NAMALWA (cell line): ENCODE measurements around the gene PNKP.
A peak's percentile ranks its signal among the peaks of the same experiment; 100 is the strongest.

Experiments used
- DNase-seq: peaks from one replicate; pipeline ENCODE4 v3.0.0-alpha.2; 2015; ENCODE audit warnings: low spot score

PNKP gene

DNA sequence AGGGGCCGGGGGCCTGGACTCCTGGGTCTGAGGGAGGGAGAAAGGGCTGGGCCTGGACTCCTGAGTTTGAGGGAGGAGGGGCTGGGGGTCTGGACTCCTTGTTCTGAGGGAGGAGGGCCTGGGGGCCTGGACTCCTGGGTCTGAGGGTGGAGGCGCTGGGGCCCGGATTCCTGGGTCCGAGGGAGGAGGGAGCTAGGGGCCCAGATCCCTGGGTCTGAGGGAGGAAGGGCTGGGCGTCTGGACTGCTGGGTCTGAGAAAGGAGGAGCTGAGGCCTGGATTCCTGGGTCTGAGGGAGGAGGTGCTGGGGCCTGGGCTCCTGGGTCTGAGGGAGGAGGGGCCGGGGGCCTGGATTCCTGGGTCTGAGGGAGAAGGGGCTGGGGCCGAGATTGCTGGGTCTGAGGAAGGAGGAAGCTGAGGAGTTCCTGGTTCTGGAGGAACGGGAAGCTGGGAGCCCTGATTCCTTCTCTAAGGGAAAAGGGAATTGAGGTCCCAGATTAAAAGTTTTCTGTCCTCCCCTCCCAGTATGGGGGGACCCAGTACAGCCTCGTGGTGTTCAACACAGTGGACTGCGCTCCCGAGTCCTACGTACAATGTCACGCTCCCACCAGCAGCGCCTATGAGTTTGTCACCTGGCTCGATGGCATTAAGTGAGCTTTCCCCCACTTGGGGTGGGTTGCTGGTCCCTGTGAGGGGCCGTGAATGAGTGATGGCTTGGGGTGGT, 48.6 kb downstream of the PNKP start:
- DNase-seq = no peak

DNA sequence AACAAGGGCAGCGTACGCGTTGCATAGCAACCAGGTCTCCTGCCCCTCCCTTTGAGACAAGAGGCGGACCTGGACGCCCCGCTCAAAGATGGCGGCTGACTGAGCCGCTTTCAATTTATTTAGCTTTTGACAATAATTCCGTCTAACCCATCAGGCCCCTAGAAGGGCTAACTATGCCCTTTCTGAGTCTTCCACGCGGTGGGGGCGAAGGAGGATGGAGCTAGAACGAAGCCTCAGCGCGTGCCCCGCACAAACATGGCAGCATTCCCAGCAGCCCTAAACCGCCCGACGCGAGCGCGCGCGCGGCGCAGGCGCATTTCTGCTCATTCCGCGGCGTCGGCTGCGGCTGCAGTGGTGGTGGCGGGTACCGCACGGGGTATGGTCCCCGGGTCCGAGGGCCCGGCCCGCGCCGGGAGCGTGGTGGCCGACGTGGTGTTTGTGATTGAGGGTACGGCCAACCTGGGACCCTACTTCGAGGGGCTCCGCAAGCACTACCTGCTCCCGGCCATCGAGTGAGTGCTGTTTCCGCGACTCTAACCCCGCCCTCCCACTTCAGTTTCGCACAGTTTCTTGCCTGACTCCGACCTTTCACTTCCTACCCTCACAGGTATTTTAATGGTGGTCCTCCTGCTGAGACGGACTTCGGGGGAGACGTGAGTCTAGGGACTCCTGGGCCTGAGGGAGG, 49.3 kb downstream of the PNKP start, which contains the start of gene MED25:
MED25 (plus strand) TSS at position 326 of the 685 bp plus-strand sequence; CDS start at position 379, 53 bp downstream.
- peak; percentile 92 for DNase-seq

DNA sequence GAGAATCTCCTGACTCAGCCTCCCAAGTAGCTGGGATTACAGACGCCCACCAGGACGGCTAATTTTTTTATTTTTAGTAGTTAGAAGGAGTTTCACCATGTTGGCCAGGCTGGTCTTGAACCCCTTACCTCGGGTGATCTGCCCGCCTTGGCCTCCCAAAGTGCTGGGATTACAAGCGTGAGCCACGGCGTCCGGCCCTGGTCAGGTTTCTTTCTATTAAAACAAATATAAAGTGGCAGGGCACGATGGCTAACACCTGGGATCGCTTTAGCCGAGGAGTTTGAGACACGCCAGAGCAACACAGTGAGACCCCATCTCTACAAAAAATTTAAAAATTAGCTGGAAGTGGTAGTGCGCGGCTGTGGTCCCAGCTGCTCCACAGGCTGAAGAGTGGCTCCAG, 50.8 kb downstream of the PNKP start:
- DNase-seq = no peak

DNA sequence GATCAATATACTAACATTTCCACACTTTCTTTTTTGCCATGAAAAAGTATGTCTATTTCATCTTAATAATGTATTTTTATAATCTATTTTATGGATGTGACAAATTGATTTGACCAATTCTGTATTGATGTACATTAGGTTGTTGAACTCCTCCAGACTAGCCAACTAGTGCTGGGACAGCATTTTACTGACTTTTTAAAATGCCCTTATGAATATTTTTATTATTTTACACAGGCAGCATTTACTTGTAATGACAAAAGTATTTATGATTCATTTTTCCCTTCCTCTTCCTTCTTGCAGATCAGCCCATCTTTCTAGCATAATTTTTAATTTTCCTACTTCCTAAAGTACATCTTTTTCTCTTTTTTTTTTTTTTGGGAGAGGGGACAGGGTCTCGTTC, 53.4 kb downstream of the PNKP start:
- DNase-seq = no peak

DNA sequence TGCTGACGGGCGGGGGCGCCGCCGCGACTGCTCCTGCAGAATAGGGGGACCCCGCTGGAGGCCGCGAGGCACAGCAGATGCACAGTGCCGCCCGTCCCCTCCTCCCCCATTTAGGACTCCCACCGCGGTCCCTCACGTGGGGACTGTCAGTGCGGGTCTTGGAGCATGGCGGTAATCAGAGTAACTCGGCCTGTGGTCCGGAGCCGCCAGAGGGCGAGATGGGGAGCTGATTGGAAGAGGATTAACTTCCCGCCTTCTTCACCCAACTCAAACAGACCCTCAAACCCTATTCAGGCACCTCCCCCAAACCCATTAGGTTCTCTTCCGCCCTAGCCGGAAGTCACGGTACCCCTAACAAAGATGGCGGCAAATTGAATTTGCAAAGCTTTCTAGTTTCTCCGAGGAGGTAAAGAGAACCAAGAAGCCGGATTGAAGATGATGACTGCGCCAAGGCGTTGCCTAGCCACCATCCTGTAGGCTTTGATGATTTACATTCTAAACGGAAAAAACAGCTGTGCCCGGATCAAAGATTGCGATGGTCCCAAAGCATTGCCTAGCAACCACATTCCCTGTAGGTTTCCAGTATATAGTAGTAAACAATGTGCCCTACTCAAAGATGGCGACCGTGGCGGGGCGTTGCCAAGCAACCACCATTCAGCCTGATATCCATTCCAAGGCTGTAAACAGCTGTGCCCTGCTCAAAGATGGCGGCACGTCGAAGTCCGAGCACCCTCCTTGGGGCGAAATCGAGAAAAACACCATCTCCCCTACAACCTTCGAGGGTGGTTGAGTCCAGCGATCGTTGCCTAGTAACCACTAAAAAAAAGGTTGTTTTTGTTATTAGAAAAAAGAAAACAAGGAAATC, 54.1 kb downstream of the PNKP start, which contains the start of gene FUZ:
FUZ (minus strand) TSS at position 296 of the 865 bp plus-strand sequence; CDS start at position 110, 186 bp downstream.
- DNase-seq = peak; percentile 99

DNA sequence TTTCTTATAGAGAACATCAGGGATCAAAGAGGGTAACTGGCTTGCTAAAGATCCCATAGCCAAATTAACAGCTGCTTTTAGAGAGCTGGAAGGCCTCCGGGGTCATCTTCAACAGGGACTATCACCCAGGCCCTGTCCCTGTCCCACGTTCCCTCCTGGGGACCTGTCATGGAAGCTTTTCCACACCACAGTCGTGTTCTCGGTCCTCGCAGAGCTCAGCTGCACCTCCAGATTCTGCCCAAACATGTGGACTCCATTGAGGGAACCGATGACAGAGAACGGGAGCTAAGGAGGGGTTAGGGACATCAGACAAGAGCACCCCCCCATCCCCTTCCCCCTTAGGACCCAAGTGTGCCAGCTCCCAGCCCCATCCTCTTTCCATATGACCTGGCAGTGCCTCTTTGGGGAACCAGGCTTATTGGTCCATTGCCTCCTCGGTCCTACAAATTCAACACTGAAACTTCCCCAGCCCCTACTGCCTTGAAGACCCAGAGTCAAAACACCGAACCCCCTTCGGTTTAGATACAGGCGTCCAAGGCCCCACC, 54.9 kb downstream of the PNKP start:
- no peak for DNase-seq

DNA sequence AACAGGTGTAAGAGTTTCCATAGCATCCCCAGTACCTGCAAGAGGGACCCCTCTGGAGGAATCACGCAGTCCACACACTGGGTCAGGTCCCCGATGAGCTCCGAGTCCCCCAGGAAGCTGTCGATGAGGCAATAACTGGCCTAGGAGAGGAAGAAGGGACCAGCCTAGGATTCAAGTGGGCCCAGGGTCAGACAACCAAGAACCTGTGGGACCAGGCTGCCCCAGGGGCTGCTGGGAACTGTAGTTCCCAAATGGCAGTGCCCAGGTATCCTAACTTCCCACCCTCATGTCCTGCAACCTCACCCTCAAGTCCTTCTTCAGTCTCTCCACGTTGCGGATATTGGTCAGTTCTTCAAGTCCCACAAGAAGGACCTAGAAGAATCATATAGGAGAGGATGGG, 56.0 kb downstream of the PNKP start:
- no peak for DNase-seq
